ENCODE data around the gene ZNF710.
"Not testable (repeated sequence)": the region's sequence is repeated elsewhere in the genome, so short reads cannot be mapped to it uniquely, and the experiment has no call there.

DNA sequence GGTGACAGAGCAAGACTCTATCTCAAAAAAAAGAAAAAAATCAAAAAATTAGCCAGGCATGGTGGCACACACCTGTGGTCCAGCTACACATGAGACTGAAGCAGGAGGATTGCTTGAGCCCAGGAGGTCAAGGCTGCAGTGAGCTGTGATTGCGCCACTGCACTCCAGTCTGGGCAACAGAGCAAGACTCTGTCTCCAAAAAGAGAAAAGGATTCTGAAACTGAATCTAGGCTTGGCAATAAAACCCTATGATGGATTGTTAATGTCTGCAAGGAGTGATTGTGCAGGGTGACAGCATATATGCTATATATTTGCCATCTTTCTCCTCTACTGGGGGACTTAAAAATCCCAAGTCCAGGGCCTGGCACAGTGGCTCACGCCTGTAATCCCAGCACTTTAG, 69.5 kb downstream of the ZNF710 start:
- not testable (repeated sequence) for TF ChIP-seq POLR2A (IDR thresholded peaks at IDR 0.05; ENCODE audit: low read length); GATA1 (IDR thresholded peaks at IDR 0.05; ENCODE audit: low read depth, low read length)

All from erythroblast (primary cell).